GM21576 (cell line): ENCODE results near the gene REPIN1.

Experiments
- ATAC-seq: cut with Tn5 transposase; IDR thresholded peaks from one replicate; pipeline ENCODE4 v1.9.1; 2021; ENCODE audit warnings: mild to moderate bottlenecking, moderate library complexity; ENCODE audit not compliant: unreplicated experiment

The REPIN1 gene

GRCh38 chr7:150420242-150420641, 51.6 kb downstream of the REPIN1 start:
- no peak for ATAC-seq

- ATAC-seq = peak; percentile 97
Measured at GRCh38 chr7:150420987-150421674, 52.5 kb downstream of the REPIN1 start.

- ATAC-seq = no peak
Measured at GRCh38 chr7:150421831-150422230, 53.2 kb downstream of the REPIN1 start.
